Prostate gland (tissue), 2 donors: ENCODE data around the gene U2SURP. TPM values are rescaled to one million over a fixed set of nuclear protein-coding genes. Genes with fewer than 3 reads are reported as not detected.

Source experiments
- DNase-seq: peaks from one replicate; pipeline ENCODE4 v3.0.0-alpha.2; 2019; ENCODE audit warnings: low spot score
- H3K27ac ChIP-seq, 2 donors: fragments of 200-600 bp; sonication (generic); 2 replicates each; pipeline ENCODE4 v1.5.1; 2017 to 2019
- H3K27me3 ChIP-seq: fragments of 200-600 bp; sonication (generic); replicated peaks from 2 replicates; pipeline ENCODE4 v1.5.1; 2019; ENCODE audit not compliant: insufficient read depth
- H3K36me3 ChIP-seq, 2 donors: fragments of 200-600 bp; sonication (generic); 1 replicate in 1 of 2; 2 replicates in 1 of 2; pipeline versions ENCODE4 v1.5.1 to v1.8.1; 2017 to 2019
- H3K4me1 ChIP-seq: fragments of 200-600 bp; sonication (generic); replicated peaks from 2 replicates; pipeline ENCODE4 v1.5.1; 2019
- H3K4me3 ChIP-seq, 2 donors: fragments of 200-600 bp; sonication (generic); 2 replicates each; pipeline ENCODE4 v1.5.1; 2017 to 2019
- H3K9me3 ChIP-seq: fragments of 200-600 bp; sonication (generic); 2 replicates; pipeline ENCODE4 v1.5.1; 2017
- POLR2A ChIP-seq: fragments of 450-650 bp; IDR thresholded peaks from one replicate; pipeline ENCODE4 v1.6.1; 2016; ENCODE audit warnings: antibody characterized with exemption, mild to moderate bottlenecking
- POLR2AphosphoS5 ChIP-seq: sonication (generic); formaldehyde crosslinking; IDR thresholded peaks from one replicate; pipeline ENCODE4 v1.6.1; 2017; ENCODE audit warnings: antibody characterized with exemption
- WGBS: methylation state at CpG from one replicate; pipeline ENCODE4 v1.1.5; 2018; 5-methylcytosine and 5-hydroxymethylcytosine counted together
- intact Hi-C: fragments of 100-400 bp; cut with DNase I; formaldehyde crosslinking; loops from one replicate; pipeline ENCODE4 v1.14.2; 2022
- total RNA-seq, 2 donors: library from RNA; depleted of rRNA; stranded (reverse); fragments of >200 nt; gene quantifications; one replicate each; pipeline ENCODE4 v1.1.0, GENCODE V29; 2016
- TF ChIP-seq, protein P1 (sequence below), 4 experiments: fragments of 200-600 bp in 2 of 4; fragments of 450-650 bp in 2 of 4; sonication (generic) in 2 of 4; IDR thresholded peaks; 1 replicate in 3 of 4; 2 replicates in 1 of 4; pipeline ENCODE4 v1.5.1; 2016 to 2019; ENCODE audit warnings: antibody characterized with exemption in 4 of 4, mild to moderate bottlenecking in 2 of 4, moderate library complexity in 2 of 4

The U2SURP gene
- total RNA-seq, 2 donors from 2014 or later = 38.3 to 59.4 TPM

DNA sequence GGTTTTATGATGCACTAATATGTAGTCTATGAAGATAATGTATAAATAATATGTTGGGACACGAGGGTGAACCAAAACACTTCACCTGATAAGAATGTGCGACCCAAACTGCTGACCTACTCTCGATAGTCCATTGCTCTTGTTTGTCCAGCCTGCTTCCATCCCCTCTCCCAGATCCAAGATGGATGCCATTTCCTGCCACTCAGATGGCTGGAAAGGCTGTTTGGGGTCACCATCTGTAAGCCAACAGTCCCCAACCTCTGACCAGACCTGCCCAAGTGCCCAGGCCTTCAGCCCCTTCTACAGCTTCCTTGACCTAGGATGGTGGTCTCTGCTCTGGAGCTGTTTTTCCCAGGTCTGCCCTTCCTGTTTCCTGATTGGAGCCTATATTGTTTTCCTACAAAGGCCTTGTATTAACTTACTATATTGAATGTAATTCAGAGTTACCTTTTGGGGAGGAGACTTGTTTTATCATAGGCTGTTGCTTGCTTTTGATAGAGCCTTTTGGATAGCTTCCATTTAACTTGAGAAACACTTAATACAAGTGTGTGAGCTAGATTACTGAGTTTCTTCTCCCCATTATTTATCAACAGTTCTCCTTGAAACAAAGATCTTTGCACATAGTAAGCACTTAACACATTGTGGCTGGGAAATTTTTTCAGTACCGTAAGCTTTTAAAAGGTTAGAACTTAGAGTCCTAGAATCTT lies 32.9 kb upstream of the U2SURP start:
- H3K27ac ChIP-seq = no peak overlapping the region
- H3K4me3 ChIP-seq = no peak overlapping the region
- H3K9me3 ChIP-seq = no peaks in the 10 kb centered on the region
- intact Hi-C loops = no loop called here
- no peak for DNase-seq
- H3K4me1 ChIP-seq = no peaks in the 10 kb centered on the region
- H3K27me3 ChIP-seq = no peaks in the 10 kb centered on the region
- H3K36me3 ChIP-seq = no peaks in the 10 kb centered on the region
- TF ChIP-seq POLR2AphosphoS5 = no peak
- TF ChIP-seq, protein P1, sequence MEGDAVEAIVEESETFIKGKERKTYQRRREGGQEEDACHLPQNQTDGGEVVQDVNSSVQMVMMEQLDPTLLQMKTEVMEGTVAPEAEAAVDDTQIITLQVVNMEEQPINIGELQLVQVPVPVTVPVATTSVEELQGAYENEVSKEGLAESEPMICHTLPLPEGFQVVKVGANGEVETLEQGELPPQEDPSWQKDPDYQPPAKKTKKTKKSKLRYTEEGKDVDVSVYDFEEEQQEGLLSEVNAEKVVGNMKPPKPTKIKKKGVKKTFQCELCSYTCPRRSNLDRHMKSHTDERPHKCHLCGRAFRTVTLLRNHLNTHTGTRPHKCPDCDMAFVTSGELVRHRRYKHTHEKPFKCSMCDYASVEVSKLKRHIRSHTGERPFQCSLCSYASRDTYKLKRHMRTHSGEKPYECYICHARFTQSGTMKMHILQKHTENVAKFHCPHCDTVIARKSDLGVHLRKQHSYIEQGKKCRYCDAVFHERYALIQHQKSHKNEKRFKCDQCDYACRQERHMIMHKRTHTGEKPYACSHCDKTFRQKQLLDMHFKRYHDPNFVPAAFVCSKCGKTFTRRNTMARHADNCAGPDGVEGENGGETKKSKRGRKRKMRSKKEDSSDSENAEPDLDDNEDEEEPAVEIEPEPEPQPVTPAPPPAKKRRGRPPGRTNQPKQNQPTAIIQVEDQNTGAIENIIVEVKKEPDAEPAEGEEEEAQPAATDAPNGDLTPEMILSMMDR (IDR thresholded peaks at IDR 0.05) = no peak
- no peak for TF ChIP-seq POLR2A
- WGBS = 87% methylated on average over 4 of the region's 4 CpGs

DNA sequence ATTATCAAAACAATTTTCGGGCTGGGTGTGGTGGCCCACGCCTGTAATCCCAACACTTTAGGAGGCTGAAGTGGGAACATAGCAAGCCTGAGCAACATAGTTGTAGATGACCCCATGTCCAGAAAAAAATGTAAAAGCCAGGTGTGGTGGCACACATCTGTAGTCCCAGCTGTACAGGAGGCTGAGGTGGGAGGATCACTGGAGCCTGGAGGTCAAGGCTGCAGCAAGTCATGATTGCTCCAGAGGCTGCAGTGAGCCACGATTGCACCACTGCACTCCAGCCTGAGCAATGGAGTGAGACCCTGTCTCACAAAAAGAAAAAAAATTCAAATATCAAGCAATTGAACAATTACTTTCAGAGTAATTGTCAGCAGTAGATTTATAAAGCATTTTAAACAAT lies 29.9 kb upstream of the U2SURP start:
- H3K9me3 ChIP-seq = no peaks in the 10 kb centered on the region
- DNase-seq = no peak
- H3K27ac ChIP-seq = no peak overlapping the region
- no peak overlapping the region for H3K4me3 ChIP-seq
- WGBS = 81% methylated on average over 3 of the region's 3 CpGs
- no peaks in the 10 kb centered on the region for H3K36me3 ChIP-seq
- H3K27me3 ChIP-seq = no peaks in the 10 kb centered on the region
- intact Hi-C loops = no loop called here
- TF ChIP-seq POLR2A (no peak), POLR2AphosphoS5 (no peak)
- H3K4me1 ChIP-seq = no peaks in the 10 kb centered on the region

DNA sequence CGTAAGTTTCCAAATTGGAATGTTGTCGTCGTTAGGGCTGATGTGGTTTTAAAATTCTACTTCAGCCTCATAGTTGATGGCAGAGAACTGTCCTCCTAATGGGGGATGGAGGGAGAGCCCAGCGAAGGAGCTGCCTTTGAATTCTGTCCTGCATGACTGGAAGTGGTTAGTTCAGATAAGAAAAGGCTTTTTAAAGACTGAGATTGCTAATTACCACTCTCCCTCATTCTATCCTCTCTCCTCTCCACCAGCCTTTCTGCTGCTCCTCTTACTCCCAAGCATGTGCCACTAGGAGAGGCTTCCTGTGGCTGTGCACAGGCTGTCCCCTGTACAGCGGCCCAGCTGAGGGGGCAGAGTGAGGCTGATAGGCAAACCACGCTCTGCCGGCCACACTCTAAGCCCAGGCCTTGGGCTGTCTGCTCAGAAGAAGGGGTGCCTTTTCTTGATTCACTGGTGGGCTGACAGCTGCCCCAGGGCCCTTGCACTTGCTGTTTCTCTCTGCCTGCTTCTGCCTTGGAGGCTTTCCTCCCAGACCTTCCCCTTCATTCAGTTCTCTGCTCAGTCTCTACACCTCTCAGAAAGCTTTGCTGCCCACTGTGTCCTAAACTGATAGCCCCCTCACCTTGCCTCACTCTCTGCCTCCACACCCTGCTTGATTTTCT lies 29.1 kb upstream of the U2SURP start:
- intact Hi-C loops = no loop called here
- TF ChIP-seq POLR2A (no peak), POLR2AphosphoS5 (no peak)
- TF ChIP-seq, protein P1 (IDR thresholded peaks at IDR 0.05) = no peak
- H3K4me1 ChIP-seq = no peaks in the 10 kb centered on the region
- no peaks in the 10 kb centered on the region for H3K36me3 ChIP-seq
- no peak overlapping the region for H3K27ac ChIP-seq
- H3K4me3 ChIP-seq = no peak overlapping the region
- H3K9me3 ChIP-seq = no peaks in the 10 kb centered on the region
- no peak for DNase-seq
- H3K27me3 ChIP-seq = no peaks in the 10 kb centered on the region
- 71% methylated on average over 7 of the region's 7 CpGs for WGBS

DNA sequence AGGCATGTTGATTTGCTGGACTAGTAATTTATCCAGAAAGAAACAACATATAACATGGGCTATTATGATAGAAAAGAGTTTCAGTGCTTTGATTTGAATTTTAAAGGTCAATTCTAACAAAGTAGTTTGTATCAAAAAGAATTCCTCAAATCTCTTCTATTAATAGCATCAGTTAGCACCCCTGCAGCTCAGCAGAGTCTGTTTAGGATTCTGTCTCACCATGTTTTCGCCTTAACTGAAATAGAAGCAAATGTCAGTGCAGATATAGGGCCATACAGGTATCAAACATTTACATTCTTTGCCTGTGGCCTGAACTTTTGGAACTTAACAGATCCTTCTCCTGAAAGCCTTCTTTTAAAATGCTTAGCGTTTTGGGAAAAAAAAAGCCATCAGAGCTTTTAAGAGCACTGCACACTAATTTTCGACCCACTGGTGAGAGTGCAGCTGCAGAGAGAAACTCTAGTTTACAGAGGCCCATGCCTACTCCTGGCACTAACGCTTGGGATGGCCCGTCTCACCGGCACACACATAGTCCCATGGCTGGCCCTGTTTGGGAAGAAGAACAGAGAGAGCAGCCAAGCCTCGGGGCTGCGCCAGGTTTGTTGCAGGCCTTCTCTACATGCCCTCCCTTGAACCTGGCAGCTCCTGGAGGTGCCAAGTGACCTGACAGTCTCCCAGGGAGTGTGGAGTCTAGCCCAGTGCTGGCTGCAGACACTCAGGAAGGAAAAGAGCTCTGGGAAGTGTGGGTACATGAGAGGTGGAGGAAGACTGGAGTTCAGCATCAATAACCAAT lies 28.0 kb upstream of the U2SURP start:
- intact Hi-C loops = no loop called here
- Histone ChIP-seq H3K9me3 (no peaks in the 10 kb centered on the region), H3K36me3 (no peaks in the 10 kb centered on the region), H3K27ac (no peak overlapping the region), H3K27me3 (no peaks in the 10 kb centered on the region), H3K4me1 (no peaks in the 10 kb centered on the region), H3K4me3 (no peak overlapping the region)
- DNase-seq = no peak
- 58% methylated on average over 8 of the region's 8 CpGs for WGBS
- TF ChIP-seq, protein P1 (IDR thresholded peaks at IDR 0.05) = no peak
- TF ChIP-seq POLR2AphosphoS5 = no peak
- TF ChIP-seq POLR2A = no peak

DNA sequence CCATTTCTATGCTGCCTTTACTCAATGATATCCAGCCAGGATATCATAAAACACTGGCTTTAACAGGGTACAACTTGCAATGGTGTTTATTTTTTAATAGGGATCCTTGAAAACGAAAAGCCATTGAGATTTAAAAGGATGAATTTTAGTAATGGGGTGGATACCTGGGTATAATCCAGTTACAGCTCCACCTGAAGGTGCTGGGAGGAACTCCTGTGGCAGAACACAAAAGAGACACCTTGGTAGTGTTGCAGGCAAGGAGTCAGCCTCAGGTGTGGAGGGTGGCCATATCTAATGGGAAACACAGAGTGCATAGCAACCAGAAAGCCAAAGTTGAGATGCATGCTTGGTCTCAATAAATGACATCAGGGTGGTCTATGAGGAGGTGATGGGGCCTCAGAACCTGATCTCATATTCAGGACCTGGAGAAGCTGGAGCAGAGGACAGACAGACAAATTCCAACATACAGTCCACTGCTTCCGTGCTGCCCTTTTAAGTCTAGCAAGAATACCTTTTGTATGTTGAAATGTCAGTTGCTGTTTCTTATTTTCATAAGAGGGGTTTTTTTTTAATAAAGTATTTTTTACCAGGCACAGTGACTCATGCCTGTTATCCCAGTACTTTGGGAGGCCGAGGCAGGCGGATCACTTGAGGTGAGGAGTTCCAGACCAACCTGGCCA lies 25.9 kb upstream of the U2SURP start:
- H3K4me1 ChIP-seq = no peaks in the 10 kb centered on the region
- no peak for DNase-seq
- TF ChIP-seq POLR2A (no peak), POLR2AphosphoS5 (no peak)
- TF ChIP-seq, protein P1 (IDR thresholded peaks at IDR 0.05) = no peak
- no peaks in the 10 kb centered on the region for H3K27me3 ChIP-seq
- 84% methylated on average over 4 of the region's 4 CpGs for WGBS
- no peaks in the 10 kb centered on the region for H3K9me3 ChIP-seq
- no peak overlapping the region for H3K27ac ChIP-seq
- H3K36me3 ChIP-seq = no peaks in the 10 kb centered on the region
- no peak overlapping the region for H3K4me3 ChIP-seq
- intact Hi-C loops = no loop called here
